ENCODE results near the gene CEP85L.

- TF ChIP-seq NCOA2 (CRISPR knock-in tag; IDR thresholded peaks at IDR 0.05) (no peak), IRF2 (CRISPR knock-in tag; IDR thresholded peaks at IDR 0.05) (no peak), RBAK (CRISPR knock-in tag; IDR thresholded peaks at IDR 0.05) (no peak), ZNF318 (CRISPR knock-in tag; IDR thresholded peaks at IDR 0.05) (no peak), NBN (conservative IDR thresholded peaks at IDR 0.05) (no peak), CEBPB (IDR thresholded peaks at IDR 0.05; ENCODE audit: borderline replicate concordance, low read depth, low read length) (no peak)
These were observed 44.5 kb downstream of the CEP85L start for GRCh38 chr6:118606858-118607257.

Measured in HepG2 (cell line).